LNCAP (cell line): Measurements from ENCODE around the gene SUMO3.

Experiments
- CTCF ChIP-seq: fragments of 450-650 bp; IDR thresholded peaks from 2 replicates; pipeline ENCODE4 v1.5.1; 2017; ENCODE audit warnings: mild to moderate bottlenecking

The SUMO3 gene

GRCh38 chr21:44761747-44762208 lies 56.1 kb downstream of the SUMO3 start:
- TF ChIP-seq CTCF = no peak

GRCh38 chr21:44761011-44761729 lies 56.7 kb downstream of the SUMO3 start:
- peak; percentile 64 for TF ChIP-seq CTCF

- no peak for TF ChIP-seq CTCF
These were observed 57.5 kb downstream of the SUMO3 start for GRCh38 chr21:44760376-44760775.

GRCh38 chr21:44759628-44760285 lies 58.1 kb downstream of the SUMO3 start:
- no peak for TF ChIP-seq CTCF

GRCh38 chr21:44758781-44759627 lies 58.9 kb downstream of the SUMO3 start:
- TF ChIP-seq CTCF = no peak

- TF ChIP-seq CTCF = no peak
These were observed 59.7 kb downstream of the SUMO3 start for GRCh38 chr21:44758141-44758561.

GRCh38 chr21:44757731-44758130 lies 60.1 kb downstream of the SUMO3 start:
- TF ChIP-seq CTCF = no peak
